Coronary artery (tissue), 2 donors: ENCODE results near the gene KCNJ12.
A peak's percentile ranks its signal among the peaks of the same experiment; 100 is the strongest.

Experiments used
- DNase-seq: peaks from one replicate; pipeline ENCODE4 v3.0.0-alpha.2; 2017; ENCODE audit warnings: low spot score
- H3K27ac ChIP-seq, 2 donors: fragments of 200-600 bp; sonication (generic); one replicate each; pipeline ENCODE4 v1.5.1; 2016 to 2019
- H3K4me3 ChIP-seq: fragments of 200-600 bp; sonication (generic); 2 replicates; pipeline ENCODE4 v1.5.1; 2016; ENCODE audit warnings: mild to moderate bottlenecking, moderate library complexity
- CTCF ChIP-seq: fragments of 200-600 bp; sonication (generic); IDR thresholded peaks from one replicate; pipeline ENCODE4 v1.5.1; 2019; ENCODE audit warnings: antibody characterized with exemption

Gene KCNJ12

GRCh38 chr17:21463204-21463661, 87.1 kb downstream of the KCNJ12 start:
- no peak for DNase-seq
- TF ChIP-seq CTCF = no peak
- Histone ChIP-seq H3K4me3 (no peak overlapping the region), H3K27ac (no peak overlapping the region)

- no peak for DNase-seq
These were observed 87.7 kb downstream of the KCNJ12 start for GRCh38 chr17:21463779-21464407.

GRCh38 chr17:21464611-21465021, 88.5 kb downstream of the KCNJ12 start:
- DNase-seq = no peak

More at GRCh38 chr17:21463779-21464407, 87.7 kb downstream of the KCNJ12 start:
- no peak overlapping the region for H3K27ac ChIP-seq
- no peak for TF ChIP-seq CTCF
- peak overlapping the region; percentile 57 for H3K4me3 ChIP-seq

GRCh38 chr17:21466550-21466949, 90.4 kb downstream of the KCNJ12 start:
- DNase-seq = no peak
- no peak overlapping the region for H3K27ac ChIP-seq
- TF ChIP-seq CTCF = no peak
- no peak overlapping the region for H3K4me3 ChIP-seq

More at GRCh38 chr17:21464611-21465021, 88.5 kb downstream of the KCNJ12 start:
- TF ChIP-seq CTCF = no peak
- Histone ChIP-seq H3K27ac (no peak overlapping the region), H3K4me3 (no peak overlapping the region)

GRCh38 chr17:21467196-21467595, 91.0 kb downstream of the KCNJ12 start:
- Histone ChIP-seq H3K4me3 (no peak overlapping the region), H3K27ac (no peak overlapping the region)
- no peak for TF ChIP-seq CTCF
- no peak for DNase-seq

GRCh38 chr17:21467739-21468490, 91.8 kb downstream of the KCNJ12 start:
- no peak for DNase-seq
- Histone ChIP-seq H3K4me3 (no peak overlapping the region), H3K27ac (no peak overlapping the region)
- TF ChIP-seq CTCF = no peak
